CD14-positive monocyte (primary cell): ENCODE data around the gene CTNNA2. TPM values are rescaled to one million over a fixed set of nuclear protein-coding genes. Genes with fewer than 3 reads are reported as not detected.

Experiments
- DNase-seq, 3 donors: peaks; one replicate each; pipeline ENCODE4 v3.0.0-alpha.2; 2011 to 2022
- H2AFZ ChIP-seq: 2 replicates; pipeline ENCODE4 v1.6.0; 2012; ENCODE audit warnings: mild to moderate bottlenecking, low read depth, low read length, inconsistent platforms; ENCODE audit not compliant: insufficient read depth, poor library complexity, severe bottlenecking
- H3K27ac ChIP-seq, 2 donors: 1 replicate in 1 of 2; 2 replicates in 1 of 2; pipeline ENCODE4 v1.5.1; 2012 to 2013; ENCODE audit warnings: low read length in 2 of 2, control low read depth in 1 of 2, inconsistent platforms in 1 of 2, low read depth in 1 of 2, mild to moderate bottlenecking in 1 of 2
- H3K27me3 ChIP-seq, 2 donors: one replicate each; pipeline versions ENCODE4 v1.6.0 to v1.6.1; 2011 to 2013; ENCODE audit warnings: low read length in 2 of 2; ENCODE audit not compliant: control insufficient read depth in 2 of 2, insufficient read depth in 2 of 2
- H3K36me3 ChIP-seq, 2 donors: replicated peaks in 1 of 2; 1 replicate in 1 of 2; 2 replicates in 1 of 2; pipeline versions ENCODE4 v1.5.1 to v1.6.1; 2012 to 2013; ENCODE audit warnings: low read length in 2 of 2, control low read depth in 1 of 2, inconsistent platforms in 1 of 2, mild to moderate bottlenecking in 1 of 2; ENCODE audit not compliant: insufficient read depth in 2 of 2, control insufficient read depth in 1 of 2
- H3K4me1 ChIP-seq, 2 donors: 1 replicate in 1 of 2; 2 replicates in 1 of 2; pipeline versions ENCODE4 v1.5.1 to v1.6.1; 2012 to 2013; ENCODE audit warnings: low read length in 2 of 2, control low read depth in 1 of 2, inconsistent platforms in 1 of 2, mild to moderate bottlenecking in 1 of 2, moderate library complexity in 1 of 2; ENCODE audit not compliant: insufficient read depth in 2 of 2, control insufficient read depth in 1 of 2
- H3K4me2 ChIP-seq: replicated peaks from 2 replicates; pipeline ENCODE3; 2012; ENCODE audit warnings: low read length, moderate library complexity, mild to moderate bottlenecking; ENCODE audit not compliant: poor library complexity, severe bottlenecking; ENCODE audit errors: extremely low read depth
- H3K4me3 ChIP-seq, 3 experiments: fragments of 200-600 bp in 1 of 3; sonication (generic) in 1 of 3; replicated peaks in 1 of 3; 1 replicate in 2 of 3; 2 replicates in 1 of 3; pipeline ENCODE4 v1.5.1; 2011 to 2013; ENCODE audit warnings: low read length in 3 of 3, mild to moderate bottlenecking in 3 of 3, control low read depth in 2 of 3, low read depth in 2 of 3, inconsistent platforms in 1 of 3, moderate library complexity in 1 of 3
- H3K79me2 ChIP-seq: 2 replicates; pipeline ENCODE4 v1.6.0; 2012; ENCODE audit warnings: mild to moderate bottlenecking, control low read depth, inconsistent platforms, low read length, moderate library complexity; ENCODE audit not compliant: insufficient read depth
- H3K9ac ChIP-seq: 2 replicates; pipeline ENCODE4 v1.6.0; 2017; ENCODE audit warnings: low read length, mild to moderate bottlenecking; ENCODE audit not compliant: insufficient read depth, poor library complexity, severe bottlenecking
- H3K9me3 ChIP-seq, 2 donors: replicated peaks in 1 of 2; 1 replicate in 1 of 2; 2 replicates in 1 of 2; pipeline versions ENCODE4 v1.5.1 to v1.6.1; 2012 to 2013; ENCODE audit warnings: low read length in 2 of 2, control low read depth in 1 of 2; ENCODE audit not compliant: control insufficient read depth in 1 of 2, insufficient read depth in 1 of 2
- H4K20me1 ChIP-seq: 2 replicates; pipeline ENCODE4 v1.6.0; 2012; ENCODE audit warnings: mild to moderate bottlenecking, low read length, control low read depth, moderate library complexity; ENCODE audit not compliant: insufficient read depth
- H3K27ac Mint-ChIP-seq, 7 donors: one replicate each; pipeline ENCODE4 v1.8.0; 2020; ENCODE audit warnings: mild to moderate bottlenecking in 7 of 7, mixed read lengths in 7 of 7, moderate library complexity in 6 of 7, inconsistent platforms in 2 of 7
- H3K27me3 Mint-ChIP-seq, 3 donors: one replicate each; pipeline ENCODE4 v1.8.0; 2021 to 2022; ENCODE audit warnings: low read depth in 3 of 3, mild to moderate bottlenecking in 3 of 3, mixed read lengths in 3 of 3, moderate library complexity in 3 of 3, inconsistent platforms in 1 of 3
- H3K36me3 Mint-ChIP-seq, 2 donors: one replicate each; pipeline ENCODE4 v1.8.0; 2020; ENCODE audit warnings: mixed read lengths in 2 of 2, inconsistent platforms in 1 of 2, mild to moderate bottlenecking in 1 of 2
- H3K4me1 Mint-ChIP-seq: one replicate; pipeline ENCODE4 v1.8.0; 2020; ENCODE audit warnings: mild to moderate bottlenecking, mixed read lengths
- H3K4me3 Mint-ChIP-seq, 2 donors: one replicate each; pipeline ENCODE4 v1.8.0; 2020; ENCODE audit warnings: mild to moderate bottlenecking in 2 of 2, mixed read lengths in 2 of 2, moderate library complexity in 1 of 2
- H3K9me3 Mint-ChIP-seq, 7 donors: one replicate each; pipeline ENCODE4 v1.8.0; 2020 to 2022; ENCODE audit warnings: mixed read lengths in 7 of 7, mild to moderate bottlenecking in 6 of 7, moderate library complexity in 6 of 7, inconsistent platforms in 2 of 7
- WGBS: methylation state at CpG from one replicate; pipeline ENCODE4 v1.1.5; 2013; ENCODE audit warnings: missing lambda C conversion rate; ENCODE audit not compliant: insufficient coverage; 5-methylcytosine and 5-hydroxymethylcytosine counted together
- intact Hi-C, 2 donors: fragments of 100-400 bp; cut with micrococcal nuclease; formaldehyde crosslinking; loops; one replicate each; pipeline versions ENCODE4 v1.15.0 to v1.15.1; 2023
- polyA plus RNA-seq, 3 donors: library from polyadenylated mRNA; depleted of rRNA in 1 of 3; unstranded in 2 of 3; stranded (reverse) in 1 of 3; fragments of 300-500 nt in 2 of 3; fragments of >200 nt in 1 of 3; fragmentation: Illumina TruSeq in 2 of 3; gene quantifications; 1 replicate in 2 of 3; 2 replicates in 1 of 3; pipeline ENCODE4 v1.2.3, GENCODE V29; 2012 to 2021
- TF ChIP-seq, protein P1 (sequence below): fragments of 200-600 bp; IDR thresholded peaks from one replicate; pipeline ENCODE4 v1.8.0; 2022; ENCODE audit warnings: antibody characterized with exemption, mild to moderate bottlenecking

The CTNNA2 gene
- polyA plus RNA-seq, 3 donors, result not detected

DNA sequence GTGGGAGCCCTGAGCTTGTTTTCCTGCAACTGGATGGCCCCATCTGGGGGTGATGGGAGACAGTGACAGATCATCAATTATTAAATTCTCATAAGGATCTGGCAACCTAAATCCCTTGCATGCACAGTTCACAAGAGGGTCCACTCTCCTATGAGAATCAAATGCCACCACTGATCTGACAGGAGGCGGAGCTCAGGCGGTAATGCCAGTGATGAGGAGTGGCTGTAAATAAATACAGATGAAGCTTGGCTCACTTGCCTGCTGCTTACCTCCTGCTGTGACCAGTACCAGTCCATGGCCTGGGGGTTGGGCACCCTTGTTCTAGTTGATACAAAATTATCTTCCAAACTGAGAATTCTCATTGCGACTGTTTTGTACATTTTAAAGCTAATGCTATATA is 258.6 kb downstream of the CTNNA2 start:
- no peak for DNase-seq
- Mint-ChIP-seq H3K9me3 (peaks cover 0 to 15% (median 0%) of the 10 kb centered on the region in 7 donors), H3K4me3 (no peak overlapping the region), H3K36me3 (no peaks in the 10 kb centered on the region), H3K27ac (no peak overlapping the region), H3K4me1 (no peaks in the 10 kb centered on the region), H3K27me3 (peaks cover 0 to 2% (median 0%) of the 10 kb centered on the region in 3 donors)
- intact Hi-C loops, result no loop called here
- no peak overlapping the region for H3K4me2 ChIP-seq
- H2AFZ ChIP-seq, result no peak overlapping the region
- H4K20me1 ChIP-seq, result no peaks in the 10 kb centered on the region
- TF ChIP-seq, protein P1, sequence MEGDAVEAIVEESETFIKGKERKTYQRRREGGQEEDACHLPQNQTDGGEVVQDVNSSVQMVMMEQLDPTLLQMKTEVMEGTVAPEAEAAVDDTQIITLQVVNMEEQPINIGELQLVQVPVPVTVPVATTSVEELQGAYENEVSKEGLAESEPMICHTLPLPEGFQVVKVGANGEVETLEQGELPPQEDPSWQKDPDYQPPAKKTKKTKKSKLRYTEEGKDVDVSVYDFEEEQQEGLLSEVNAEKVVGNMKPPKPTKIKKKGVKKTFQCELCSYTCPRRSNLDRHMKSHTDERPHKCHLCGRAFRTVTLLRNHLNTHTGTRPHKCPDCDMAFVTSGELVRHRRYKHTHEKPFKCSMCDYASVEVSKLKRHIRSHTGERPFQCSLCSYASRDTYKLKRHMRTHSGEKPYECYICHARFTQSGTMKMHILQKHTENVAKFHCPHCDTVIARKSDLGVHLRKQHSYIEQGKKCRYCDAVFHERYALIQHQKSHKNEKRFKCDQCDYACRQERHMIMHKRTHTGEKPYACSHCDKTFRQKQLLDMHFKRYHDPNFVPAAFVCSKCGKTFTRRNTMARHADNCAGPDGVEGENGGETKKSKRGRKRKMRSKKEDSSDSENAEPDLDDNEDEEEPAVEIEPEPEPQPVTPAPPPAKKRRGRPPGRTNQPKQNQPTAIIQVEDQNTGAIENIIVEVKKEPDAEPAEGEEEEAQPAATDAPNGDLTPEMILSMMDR, result no peak
- no peak overlapping the region for H3K9ac ChIP-seq
- WGBS, result no CpG with 5 or more reads among the region's 3 CpGs
- H3K36me3 ChIP-seq, result no peaks in the 10 kb centered on the region
- no peaks in the 10 kb centered on the region for H3K27me3 ChIP-seq
- H3K9me3 ChIP-seq, result no peaks in the 10 kb centered on the region
- H3K27ac ChIP-seq, result no peak overlapping the region
- H3K4me3 ChIP-seq, result no peak overlapping the region
- H3K4me1 ChIP-seq, result no peaks in the 10 kb centered on the region
- no peaks in the 10 kb centered on the region for H3K79me2 ChIP-seq

GRCh38 chr2:79774016-79774415 is 261.2 kb downstream of the CTNNA2 start:
- Histone ChIP-seq H3K4me2 (no peak overlapping the region), H3K4me3 (no peak overlapping the region), H4K20me1 (no peaks in the 10 kb centered on the region), H3K9me3 (no peaks in the 10 kb centered on the region), H3K36me3 (no peaks in the 10 kb centered on the region), H3K4me1 (no peaks in the 10 kb centered on the region), H3K9ac (no peak overlapping the region), H2AFZ (no peak overlapping the region), H3K27me3 (no peaks in the 10 kb centered on the region), H3K79me2 (no peaks in the 10 kb centered on the region), H3K27ac (no peak overlapping the region)
- TF ChIP-seq, protein P1, result no peak
- no peak for DNase-seq
- no peak overlapping the region for H3K4me3 Mint-ChIP-seq
- no peaks in the 10 kb centered on the region for H3K27me3 Mint-ChIP-seq
- no peak overlapping the region for H3K27ac Mint-ChIP-seq
- 92% methylated on average over 1 of the region's 2 CpGs for WGBS
- H3K4me1 Mint-ChIP-seq, result no peaks in the 10 kb centered on the region
- intact Hi-C loops, result no loop called here
- H3K36me3 Mint-ChIP-seq, result no peaks in the 10 kb centered on the region
- peaks cover 0 to 7% (median 0%) of the 10 kb centered on the region in 7 donors for H3K9me3 Mint-ChIP-seq
